HCT116 (cell line): ENCODE data around the gene EHBP1. TPM values are rescaled to one million over a fixed set of nuclear protein-coding genes. Genes with fewer than 3 reads are reported as not detected.

ENCODE experiments used
- ATAC-seq: fragments of 200-7000 bp; cut with Tn5 transposase; 2 replicates; pipeline ENCODE4 v1.9.1; 2020; ENCODE audit warnings: mild to moderate bottlenecking, moderate library complexity
- BruUV-seq: library from RNA; stranded (reverse); fragments of 400-500 nt; replicated peaks from 2 replicates; lab custom pipeline; 2021; lab: Mats Ljungman, UMichigan
- CTCF ChIA-PET: fragments of 300-600 bp; sonication (Branson Sonifier 250); formaldehyde crosslinking; loops from one replicate; lab custom pipeline; 2021; ENCODE audit warnings: antibody characterized with exemption; lab: Charles Lee
- POLR2A ChIA-PET: fragments of 300-600, 350-600 bp; sonication (Branson Sonifier 250); formaldehyde crosslinking; loops from one replicate; lab custom pipeline; 2021; ENCODE audit warnings: antibody characterized with exemption; lab: Charles Lee
- RAD21 ChIA-PET, 2 experiments: fragments of 300-600 bp; sonication (Branson Sonifier 250); formaldehyde crosslinking; loops; one replicate each; lab custom pipeline; 2023; ENCODE audit warnings: low total read pairs in 2 of 2; ENCODE audit not compliant: uncharacterized antibody in 2 of 2, unreplicated experiment in 2 of 2, low non-redundant PET in 1 of 2; lab: Charles Lee
- DNase-seq: peaks from one replicate; pipeline ENCODE4 v3.0.0-alpha.2; 2010; ENCODE audit warnings: low read depth, low spot score
- H2AFZ ChIP-seq: fragments of 200-600 bp; shearing (Covaris generic), sonication (generic); 2 replicates; pipeline ENCODE4 v1.6.1; 2017; ENCODE audit warnings: low read depth, mixed run types, mixed read lengths, antibody characterized with exemption, low read length; ENCODE audit not compliant: poor library complexity, severe bottlenecking
- H3K27ac ChIP-seq: 2 replicates; pipeline ENCODE4 v1.5.1; 2012; ENCODE audit warnings: low read depth, low read length
- H3K27me3 ChIP-seq: fragments of 200-600 bp; sonication (generic); 2 replicates; pipeline ENCODE4 v1.6.1; 2016; ENCODE audit warnings: mixed run types, low read length, mixed read lengths; ENCODE audit not compliant: insufficient read depth
- H3K36me3 ChIP-seq, 2 experiments: fragments of 200-500 bp in 1 of 2; fragments of 200-600 bp in 1 of 2; sonication (Bioruptor generic) in 1 of 2; sonication (generic) in 1 of 2; 2 replicates each; pipeline versions ENCODE4 v1.5.1 to v1.6.1; 2014 to 2016; ENCODE audit warnings: low read length in 2 of 2, inconsistent platforms in 1 of 2, mixed read lengths in 1 of 2, mixed run types in 1 of 2; ENCODE audit not compliant: insufficient read depth in 2 of 2, control insufficient read depth in 1 of 2
- H3K4me1 ChIP-seq, 2 experiments: fragments of 200-600 bp in 1 of 2; sonication (generic) in 1 of 2; 2 replicates each; pipeline versions ENCODE4 v1.5.1 to v1.6.1; 2012 to 2017; ENCODE audit warnings: low read length in 2 of 2, inconsistent platforms in 1 of 2, mild to moderate bottlenecking in 1 of 2, mixed read lengths in 1 of 2, mixed run types in 1 of 2, moderate library complexity in 1 of 2; ENCODE audit not compliant: insufficient read depth in 2 of 2, control insufficient read depth in 1 of 2
- H3K4me2 ChIP-seq: fragments of 200-600 bp; sonication (generic); 2 replicates; pipeline ENCODE4 v1.6.1; 2017; ENCODE audit warnings: mixed run types, low read length, mixed read lengths
- H3K4me3 ChIP-seq, 2 experiments: fragments of 200-600 bp in 1 of 2; sonication (generic) in 1 of 2; replicated peaks in 1 of 2; 2 replicates each; pipeline ENCODE4 v1.5.1; 2011 to 2016; ENCODE audit warnings: low read length in 2 of 2, control low read depth in 1 of 2, low read depth in 1 of 2, mild to moderate bottlenecking in 1 of 2, mixed read lengths in 1 of 2, mixed run types in 1 of 2
- H3K79me2 ChIP-seq: fragments of 200-600 bp; sonication (generic); 2 replicates; pipeline ENCODE4 v1.6.1; 2017; ENCODE audit warnings: mild to moderate bottlenecking, mixed run types, low read length, moderate library complexity, mixed read lengths; ENCODE audit not compliant: insufficient read depth
- H3K9ac ChIP-seq: fragments of 200-600 bp; sonication (generic); 2 replicates; pipeline ENCODE4 v1.6.1; 2016; ENCODE audit warnings: low read length, mixed read lengths
- H3K9me2 ChIP-seq: fragments of 200-600 bp; sonication (generic), shearing (Covaris generic); 2 replicates; pipeline ENCODE4 v1.6.1; 2017; ENCODE audit warnings: mixed run types, mild to moderate bottlenecking, moderate library complexity; ENCODE audit not compliant: insufficient read depth
- H3K9me3 ChIP-seq, 2 experiments: fragments of 200-500 bp in 1 of 2; fragments of 200-600 bp in 1 of 2; sonication (Bioruptor generic) in 1 of 2; sonication (generic) in 1 of 2; 2 replicates each; pipeline ENCODE4 v1.6.1; 2014 to 2017; ENCODE audit warnings: low read length in 2 of 2, mixed read lengths in 2 of 2, inconsistent platforms in 1 of 2, low read depth in 1 of 2, mild to moderate bottlenecking in 1 of 2, mixed run types in 1 of 2, moderate library complexity in 1 of 2; ENCODE audit not compliant: control insufficient read depth in 1 of 2, insufficient read depth in 1 of 2
- H4K20me1 ChIP-seq: fragments of 200-600 bp; sonication (generic), shearing (Covaris generic); 2 replicates; pipeline ENCODE4 v1.6.1; 2017; ENCODE audit warnings: mixed run types, mild to moderate bottlenecking, moderate library complexity; ENCODE audit not compliant: insufficient read depth
- ELF1 ChIP-seq: IDR thresholded peaks from 2 replicates; pipeline ENCODE4 v1.6.1; 2012; ENCODE audit warnings: low read depth, borderline replicate concordance
- EZH2phosphoT487 ChIP-seq: fragments of 200-600 bp; IDR thresholded peaks from 2 replicates; pipeline ENCODE4 v1.6.1; 2018; ENCODE audit warnings: antibody characterized with exemption, borderline replicate concordance
- FOSL1 ChIP-seq: IDR thresholded peaks from 2 replicates; pipeline ENCODE4 v1.6.1; 2012; ENCODE audit warnings: low read depth
- JUND ChIP-seq: IDR thresholded peaks from 2 replicates; pipeline ENCODE4 v1.6.1; 2012
- RAD21 ChIP-seq: IDR thresholded peaks from 2 replicates; pipeline ENCODE4 v1.6.1; 2012; ENCODE audit warnings: low read depth, mild to moderate bottlenecking
- REST ChIP-seq: IDR thresholded peaks from 2 replicates; pipeline ENCODE4 v1.6.1; 2012; ENCODE audit warnings: low read depth
- ZNF274 ChIP-seq: fragments of 200-500 bp; sonication (Bioruptor generic); IDR thresholded peaks from 2 replicates; pipeline ENCODE4 v1.6.1; 2014; ENCODE audit warnings: mild to moderate bottlenecking, low read depth, low read length, inconsistent platforms
- intact Hi-C: fragments of 100-400 bp; cut with micrococcal nuclease; formaldehyde crosslinking; loops from 2 replicates; pipeline ENCODE4 v1.10.0; 2022
- total RNA-seq: library from RNA; stranded (reverse); gene quantifications from one replicate; pipeline ENCODE4 v1.2.1, GENCODE V29; 2021; ENCODE audit not compliant: unreplicated experiment
- TF ChIP-seq, protein P1 (sequence below): IDR thresholded peaks from 2 replicates; pipeline ENCODE4 v1.6.1; 2012

The EHBP1 gene
- total RNA-seq, 1 experiment from 2014 or later, result 89.9 TPM

DNA sequence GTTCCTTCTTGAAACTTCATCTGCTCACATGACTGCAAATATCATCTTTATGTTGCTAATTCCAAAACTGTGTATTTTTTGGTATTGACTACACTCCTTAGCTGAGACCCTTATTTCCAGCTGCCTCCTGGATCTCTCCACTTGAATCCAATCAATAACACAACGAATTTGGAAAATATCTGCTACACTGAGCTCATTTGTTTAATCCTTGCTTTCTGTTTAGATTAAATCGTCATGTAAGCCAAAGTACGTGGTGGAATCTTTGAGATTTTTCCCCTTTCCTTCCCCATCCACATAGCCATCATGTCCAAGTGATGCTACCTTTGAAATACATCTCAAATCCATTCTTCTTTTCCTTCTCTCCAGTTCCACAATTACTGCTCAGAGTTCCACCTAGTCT, 360.8 kb downstream of the EHBP1 start (continued):
- no peak for TF ChIP-seq REST

DNA sequence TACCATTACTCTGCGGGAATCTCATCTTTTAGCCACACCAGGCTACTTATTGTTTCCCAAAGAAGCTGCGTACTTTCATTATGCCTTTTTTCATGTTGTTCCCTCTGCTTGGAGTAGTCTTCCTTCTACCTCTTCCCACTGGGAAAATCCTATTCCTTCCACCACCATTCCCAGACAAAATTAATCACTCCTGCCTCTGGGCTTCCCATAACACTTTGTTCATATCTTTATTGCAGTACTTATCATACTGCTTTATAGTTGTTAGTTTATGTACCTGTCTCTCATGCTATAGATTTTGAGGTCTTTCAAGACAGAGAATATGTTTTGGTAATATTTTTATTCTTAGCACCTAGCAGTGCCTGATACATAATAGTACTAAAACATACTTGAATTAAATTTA, 361.3 kb downstream of the EHBP1 start:
- H3K9me3 ChIP-seq, result no peaks in the 10 kb centered on the region
- no peaks in the 10 kb centered on the region for H3K79me2 ChIP-seq
- no peaks in the 10 kb centered on the region for H3K36me3 ChIP-seq
- ChIA-PET POLR2A (no interaction called here), CTCF (no interaction called here), RAD21 (no interaction called here)
- H3K4me2 ChIP-seq, result no peak overlapping the region
- DNase-seq, result no peak
- no peaks in the 10 kb centered on the region for H3K27me3 ChIP-seq
- TF ChIP-seq, protein P1, sequence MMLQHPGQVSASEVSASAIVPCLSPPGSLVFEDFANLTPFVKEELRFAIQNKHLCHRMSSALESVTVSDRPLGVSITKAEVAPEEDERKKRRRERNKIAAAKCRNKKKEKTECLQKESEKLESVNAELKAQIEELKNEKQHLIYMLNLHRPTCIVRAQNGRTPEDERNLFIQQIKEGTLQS, result no peak
- TF ChIP-seq JUND (no peak), EZH2phosphoT487 (no peak), RAD21 (no peak), ZNF274 (no peak), FOSL1 (no peak), ELF1 (no peak)
- H3K27ac ChIP-seq, result no peak overlapping the region
- H3K4me1 ChIP-seq, result no peaks in the 10 kb centered on the region
- no peak for ATAC-seq
- intact Hi-C loops, result no loop called here
- no TSS peak for BruUV-seq
- no peaks in the 10 kb centered on the region for H4K20me1 ChIP-seq
- no peak overlapping the region for H3K9ac ChIP-seq
- no peak overlapping the region for H2AFZ ChIP-seq
- H3K9me2 ChIP-seq, result no peaks in the 10 kb centered on the region
- no peak overlapping the region for H3K4me3 ChIP-seq
